Cardiac muscle cell (in vitro differentiated cells and primary cell): ENCODE data around the gene SCN4B. TPM values are rescaled to one million over a fixed set of nuclear protein-coding genes. Genes with fewer than 3 reads are reported as not detected.

Experiments used
- DNase-seq, 2 donors: peaks; one replicate each; pipeline versions ENCODE4 v3.0.0 to v3.0.0-alpha.2; 2010 to 2017; ENCODE audit warnings: low read depth in 1 of 2, low spot score in 1 of 2
- H3K27ac ChIP-seq: fragments of 200-600 bp; sonication (generic); 2 replicates; pipeline ENCODE4 v1.5.1; 2016
- H3K27me3 ChIP-seq: fragments of 200-600 bp; sonication (generic); 2 replicates; pipeline ENCODE4 v1.6.0; 2016; ENCODE audit warnings: control low read depth
- H3K36me3 ChIP-seq: fragments of 200-600 bp; sonication (generic); 2 replicates; pipeline ENCODE4 v1.5.1; 2016; ENCODE audit warnings: control low read depth
- H3K4me1 ChIP-seq: fragments of 200-600 bp; sonication (generic); 2 replicates; pipeline ENCODE4 v1.8.1; 2017; ENCODE audit warnings: low read depth, mild to moderate bottlenecking, mixed run types
- H3K4me3 ChIP-seq: fragments of 200-600 bp; sonication (generic); 2 replicates; pipeline ENCODE4 v1.5.1; 2016; ENCODE audit warnings: mild to moderate bottlenecking
- H3K9me3 ChIP-seq: fragments of 200-600 bp; sonication (generic); 2 replicates; pipeline ENCODE4 v1.5.1; 2017; ENCODE audit warnings: low read depth, mild to moderate bottlenecking, control low read depth
- CTCF ChIP-seq: IDR thresholded peaks from 2 replicates; pipeline ENCODE4 v1.5.1; 2012; ENCODE audit warnings: low read depth, mild to moderate bottlenecking, low read length
- polyA plus RNA-seq: library from polyadenylated mRNA; unstranded; fragments of >200 nt; fragmentation: Nextera tagmentation; extraction: Ambion mirVana; gene quantifications from 2 replicates; pipeline ENCODE4 v1.2.1, GENCODE V29; 2016
- total RNA-seq: library from RNA; depleted of rRNA; stranded (reverse); fragments of >200 nt; gene quantifications from 2 replicates; pipeline ENCODE4 v1.2.3, GENCODE V29; 2016

Gene SCN4B
- total and polyA plus RNA-seq, 2 experiments from 2014 or later, result 0.21 to 0.39 TPM

- H3K4me3 ChIP-seq, result no peak overlapping the region
- no peak for DNase-seq
- no peak overlapping the region for H3K27ac ChIP-seq
- H3K36me3 ChIP-seq, result no peaks in the 10 kb centered on the region
- H3K27me3 ChIP-seq, result no peaks in the 10 kb centered on the region
- no peaks in the 10 kb centered on the region for H3K9me3 ChIP-seq
- H3K4me1 ChIP-seq, result no peaks in the 10 kb centered on the region
- no peak for TF ChIP-seq CTCF
Observed at GRCh38 chr11:118091690-118092089, 60.9 kb downstream of the SCN4B start.

- Histone ChIP-seq H3K36me3 (no peaks in the 10 kb centered on the region), H3K4me3 (no peak overlapping the region), H3K9me3 (no peaks in the 10 kb centered on the region), H3K27ac (no peak overlapping the region), H3K27me3 (no peaks in the 10 kb centered on the region), H3K4me1 (no peaks in the 10 kb centered on the region)
- TF ChIP-seq CTCF, result no peak
- no peak for DNase-seq
Observed at GRCh38 chr11:118090545-118091162, 62.0 kb downstream of the SCN4B start.

- H3K4me3 ChIP-seq, result no peak overlapping the region
- no peaks in the 10 kb centered on the region for H3K36me3 ChIP-seq
- no peak for DNase-seq
- no peak overlapping the region for H3K27ac ChIP-seq
- TF ChIP-seq CTCF, result no peak
- no peaks in the 10 kb centered on the region for H3K27me3 ChIP-seq
- H3K9me3 ChIP-seq, result no peaks in the 10 kb centered on the region
- peaks cover 8% of the 10 kb centered on the region for H3K4me1 ChIP-seq
Observed at GRCh38 chr11:118088531-118088930, 64.1 kb downstream of the SCN4B start.

GRCh38 chr11:118087931-118088330, 64.7 kb downstream of the SCN4B start:
- peaks cover 12% of the 10 kb centered on the region for H3K4me1 ChIP-seq
- DNase-seq, result no peak
- no peaks in the 10 kb centered on the region for H3K27me3 ChIP-seq
- H3K27ac ChIP-seq, result no peak overlapping the region
- H3K9me3 ChIP-seq, result no peaks in the 10 kb centered on the region
- no peaks in the 10 kb centered on the region for H3K36me3 ChIP-seq
- TF ChIP-seq CTCF, result no peak
- H3K4me3 ChIP-seq, result no peak overlapping the region

GRCh38 chr11:118086913-118087768, 65.5 kb downstream of the SCN4B start, which contains the start of gene SMIM35:
Gene SMIM35 (minus strand): TSS chr11:118086963. CDS start chr11:118086757, 206 bp downstream.
- TF ChIP-seq CTCF, result no peak
- H3K27ac ChIP-seq, result no peak within 1 kb of the TSS

More at GRCh38 chr11:118086913-118087768, 65.5 kb downstream of the SCN4B start, which contains the start of gene SMIM35:
- no peak within 1 kb of the TSS for H3K4me3 ChIP-seq
- no peak for DNase-seq
- no peaks in the 10 kb centered on the region for H3K36me3 ChIP-seq
- H3K27me3 ChIP-seq, result no peaks in the 10 kb centered on the region
- no peaks in the 10 kb centered on the region for H3K9me3 ChIP-seq
- H3K4me1 ChIP-seq, result peaks cover 19% of the 10 kb centered on the region
